ENCODE results near the gene CHRM5.
"Not testable (repeated sequence)": the region's sequence is repeated elsewhere in the genome, so short reads cannot be mapped to it uniquely, and the experiment has no call there.

The CHRM5 gene

DNA sequence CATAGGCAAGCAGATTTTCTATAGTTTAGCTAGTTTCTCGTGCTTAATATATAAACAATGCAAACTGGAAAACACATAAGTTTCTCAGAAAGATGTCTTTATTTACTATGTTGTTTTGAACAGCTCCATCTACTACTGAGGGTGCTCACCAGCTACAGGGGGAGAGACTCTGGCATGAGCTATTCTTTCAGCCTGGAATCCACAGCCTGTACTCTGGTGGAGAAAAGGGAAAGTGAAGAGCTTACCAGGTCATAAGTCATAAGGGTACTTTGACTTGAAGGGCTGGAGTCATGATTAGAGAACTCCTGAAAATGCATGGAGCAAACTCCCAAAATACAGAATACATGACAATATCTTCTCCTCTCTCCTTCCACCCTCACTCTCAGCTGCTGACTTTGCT, 75.1 kb downstream of the CHRM5 start:
- no peak for DNase-seq

DNA sequence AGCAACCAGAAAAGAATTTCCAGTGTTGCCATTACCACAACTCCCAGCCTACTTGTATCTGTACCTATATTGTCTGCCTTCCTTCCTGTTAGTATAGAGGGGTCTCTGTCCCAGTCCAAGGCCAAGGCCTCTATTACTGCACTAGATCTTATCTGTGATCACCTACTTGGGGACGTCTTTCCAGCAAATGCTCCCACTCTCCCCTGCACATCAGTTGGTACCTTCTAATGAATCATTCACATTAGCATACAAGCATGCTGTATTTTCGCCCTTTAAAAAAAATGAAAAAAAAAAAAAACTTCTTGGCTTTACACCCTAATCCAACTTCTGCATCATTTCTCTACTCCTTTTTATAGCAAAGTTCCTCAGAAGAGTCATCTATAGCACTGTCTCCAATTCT, 75.5 kb downstream of the CHRM5 start:
- no peak for DNase-seq

DNA sequence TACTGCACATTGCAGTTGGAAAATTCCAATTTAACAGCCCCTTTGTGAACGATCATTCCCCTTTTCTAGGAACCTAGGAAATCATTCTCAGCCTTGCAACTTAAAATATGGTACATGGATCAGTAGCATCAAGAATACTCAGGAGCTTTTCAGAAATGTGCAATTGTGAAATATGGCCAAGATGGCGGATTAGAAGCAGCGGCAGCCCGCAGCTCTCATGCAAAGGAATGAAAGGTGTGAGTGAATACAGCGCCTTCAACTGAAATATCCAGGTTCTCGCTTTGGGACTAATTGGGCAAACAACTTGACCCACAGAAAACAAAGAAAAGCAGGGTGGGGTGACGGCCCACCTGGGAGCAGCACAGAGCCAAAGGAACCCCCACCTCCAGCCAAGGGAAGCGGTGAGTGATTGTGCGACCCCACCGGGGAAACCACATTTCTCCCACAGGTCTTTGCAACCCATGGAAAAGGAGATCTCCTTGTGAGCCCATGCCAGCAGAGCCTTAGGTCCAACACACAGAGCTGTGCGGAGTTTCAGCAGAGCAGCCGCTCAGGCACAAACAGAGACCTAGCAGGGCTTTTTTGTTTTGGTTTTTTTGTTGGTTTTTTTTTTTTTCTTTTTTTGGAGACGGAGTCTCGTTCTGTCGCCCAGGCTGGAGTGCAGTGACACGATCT, 78.3 kb downstream of the CHRM5 start:
- no peak for DNase-seq

- DNase-seq, result no peak
Observed at GRCh38 chr15:34047893-34048775, 79.8 kb downstream of the CHRM5 start.

DNA sequence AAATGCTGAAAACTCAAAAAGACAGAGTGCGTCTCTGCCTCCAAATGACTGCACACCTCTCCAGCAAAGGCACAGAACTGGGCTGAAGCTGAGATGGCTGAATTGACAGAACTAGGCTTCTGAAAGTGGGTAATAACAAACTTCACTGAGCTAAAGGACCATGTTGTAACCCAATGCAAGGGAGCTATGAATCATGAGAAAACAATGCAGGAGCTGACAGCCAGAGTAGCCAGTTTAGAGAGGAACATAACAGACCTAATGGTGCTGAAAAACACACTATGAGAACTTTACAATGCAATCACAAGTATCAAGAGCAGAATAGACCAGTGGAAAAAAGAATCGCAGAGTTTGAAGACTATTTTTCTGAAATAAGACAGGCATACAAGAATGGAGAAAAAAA, 80.8 kb downstream of the CHRM5 start:
- DNase-seq, result no peak

GRCh38 chr15:34050385-34050784, 82.1 kb downstream of the CHRM5 start:
- not testable (repeated sequence) for DNase-seq

- no peak for DNase-seq
Observed at GRCh38 chr15:34054081-34054707, 85.9 kb downstream of the CHRM5 start.

GRCh38 chr15:34055868-34056595, 87.7 kb downstream of the CHRM5 start:
- DNase-seq, result no peak

GRCh38 chr15:34056911-34057310, 88.6 kb downstream of the CHRM5 start:
- no peak for DNase-seq

DNA sequence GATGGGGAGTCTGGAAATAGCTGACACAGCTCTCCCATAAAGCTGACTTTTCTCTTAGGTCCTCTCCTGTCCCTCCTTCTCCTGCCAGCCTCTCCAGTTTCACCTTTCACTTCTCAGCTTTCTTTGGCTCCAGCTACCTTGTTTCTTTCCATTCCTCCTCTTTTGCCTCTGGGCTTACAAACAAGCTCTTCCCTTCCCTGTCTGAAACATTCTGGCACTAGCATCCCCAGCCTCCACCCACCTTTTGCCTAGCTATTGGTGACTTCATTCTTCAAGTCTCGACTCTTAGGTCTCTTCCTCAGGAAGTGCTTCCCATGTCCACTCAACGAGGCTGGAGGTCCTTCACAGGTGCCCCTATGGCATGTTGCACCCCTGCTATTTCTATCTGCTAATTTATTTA, 91.2 kb downstream of the CHRM5 start:
- DNase-seq, result no peak

- DNase-seq, result no peak
Observed at GRCh38 chr15:34059946-34060345, 91.6 kb downstream of the CHRM5 start.

DNA sequence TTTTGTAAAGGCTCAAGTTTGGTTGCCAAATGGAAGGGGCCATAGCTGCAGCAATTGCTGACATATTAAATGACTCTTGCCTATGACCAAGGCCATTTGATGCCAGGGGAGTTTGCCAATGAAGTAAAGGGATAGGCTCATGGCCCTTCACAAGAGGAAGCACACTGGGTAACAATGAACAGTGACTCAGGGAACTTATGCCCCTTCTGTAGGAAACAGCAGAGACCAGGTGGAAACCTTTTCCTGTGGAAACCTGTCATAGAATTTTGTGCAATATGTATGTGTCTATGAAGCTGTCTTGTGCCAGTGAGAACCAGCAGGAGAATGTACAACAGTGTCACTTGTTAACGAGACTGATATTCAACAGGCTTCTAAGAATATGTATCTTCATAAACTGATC, 96.1 kb downstream of the CHRM5 start:
- DNase-seq, result no peak

- DNase-seq, result no peak
Observed at GRCh38 chr15:34065261-34065660, 97.0 kb downstream of the CHRM5 start.

- DNase-seq, result no peak
Observed at GRCh38 chr15:34065941-34066340, 97.6 kb downstream of the CHRM5 start.

DNA sequence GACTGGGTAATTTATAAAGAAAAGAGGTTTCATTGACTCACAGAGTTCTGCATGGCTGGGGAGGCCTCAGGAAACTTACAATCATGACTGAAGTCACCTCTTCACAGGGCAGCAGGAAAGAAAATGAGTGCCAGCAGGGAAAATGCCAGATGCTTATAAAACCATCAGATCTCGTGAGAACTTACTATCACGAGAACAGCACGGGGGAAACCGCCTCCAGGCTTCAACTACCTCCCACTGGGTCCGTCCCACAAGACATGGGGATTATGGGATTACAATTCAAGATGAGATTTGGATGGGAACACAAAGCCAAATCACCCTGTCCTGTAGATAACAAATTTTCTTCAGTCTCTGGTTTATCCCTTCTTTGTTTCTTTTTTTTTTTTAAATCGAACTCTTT, 101.7 kb downstream of the CHRM5 start:
- no peak for DNase-seq

DNA sequence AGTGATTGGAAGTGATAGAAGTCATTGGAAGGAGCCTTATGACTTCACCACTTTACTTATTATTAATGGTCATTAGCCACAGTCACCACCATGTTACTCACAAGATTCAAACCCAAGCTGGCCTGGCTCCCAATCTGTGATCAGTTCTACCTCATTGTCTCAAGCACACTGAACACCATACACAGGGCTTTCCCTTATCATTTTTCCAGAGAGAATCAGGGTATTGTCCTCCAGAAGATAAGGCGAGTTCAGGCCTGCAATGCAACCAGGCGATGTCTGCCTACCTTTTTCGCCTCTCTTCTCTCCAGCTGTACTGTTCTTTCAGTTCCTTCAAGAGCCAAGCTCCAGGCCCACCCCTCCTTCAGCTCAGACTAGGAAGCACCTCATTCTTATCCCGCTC, 108.5 kb downstream of the CHRM5 start:
- no peak for DNase-seq

- DNase-seq, result no peak
Observed at GRCh38 chr15:34078900-34079299, 110.6 kb downstream of the CHRM5 start.

- DNase-seq, result no peak
Observed at GRCh38 chr15:34079904-34080303, 111.6 kb downstream of the CHRM5 start.

DNA sequence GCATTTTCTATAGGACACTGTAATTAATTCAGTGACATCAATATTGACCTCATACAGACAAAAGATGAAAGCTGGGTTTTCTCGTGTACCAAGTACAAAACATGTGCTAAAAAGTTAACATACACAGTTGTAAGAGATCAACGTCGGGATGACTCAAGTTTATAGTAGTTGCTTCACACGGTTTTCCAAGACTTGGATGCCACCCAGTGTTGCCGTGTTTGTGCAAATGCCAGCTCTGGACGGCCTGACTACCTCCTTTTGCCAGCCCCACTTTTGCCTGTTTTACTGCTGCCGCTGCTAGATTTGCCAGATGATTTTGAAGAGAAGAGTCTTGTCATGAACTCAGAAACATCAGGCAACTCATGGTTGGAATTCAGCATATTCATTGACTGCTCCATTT, 115.8 kb downstream of the CHRM5 start:
- no peak for DNase-seq

DNA sequence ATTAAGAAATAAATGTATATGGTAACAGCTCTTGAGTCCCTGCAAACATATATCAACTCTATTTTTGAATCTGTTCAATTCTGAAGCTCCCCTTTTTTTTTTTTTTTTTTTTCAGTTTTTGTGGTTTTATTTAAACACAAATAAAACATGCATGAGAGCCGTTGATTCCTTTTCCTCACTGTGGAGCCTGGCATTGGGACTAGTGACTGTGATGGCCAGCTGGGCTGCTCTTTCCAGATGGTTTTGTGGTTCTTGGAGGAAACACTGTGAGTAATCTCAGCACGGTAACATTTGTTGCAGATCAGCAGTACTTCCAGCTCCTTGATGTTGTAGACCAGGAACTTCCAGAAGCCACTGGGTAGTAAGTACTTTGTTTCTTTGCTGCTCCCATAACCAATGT, 117.4 kb downstream of the CHRM5 start:
- DNase-seq, result no peak

GRCh38 chr15:34099914-34100313, 131.6 kb downstream of the CHRM5 start:
- DNase-seq, result no peak

- DNase-seq, result peak; percentile 88
Observed at GRCh38 chr15:34101366-34102174, 133.3 kb downstream of the CHRM5 start, which contains the start of the genes EMC7 and PGBD4. Gene EMC7, minus strand, starts transcription at chr15:34101862. Its CDS starts 23 bp downstream, at chr15:34101839. Gene PGBD4, plus strand, starts transcription at chr15:34102083. Its CDS starts 449 bp downstream, at chr15:34102532.

Data from NCI-H510A (cell line).